Measurements from ENCODE around the gene SYT7.

SYT7 gene

DNA sequence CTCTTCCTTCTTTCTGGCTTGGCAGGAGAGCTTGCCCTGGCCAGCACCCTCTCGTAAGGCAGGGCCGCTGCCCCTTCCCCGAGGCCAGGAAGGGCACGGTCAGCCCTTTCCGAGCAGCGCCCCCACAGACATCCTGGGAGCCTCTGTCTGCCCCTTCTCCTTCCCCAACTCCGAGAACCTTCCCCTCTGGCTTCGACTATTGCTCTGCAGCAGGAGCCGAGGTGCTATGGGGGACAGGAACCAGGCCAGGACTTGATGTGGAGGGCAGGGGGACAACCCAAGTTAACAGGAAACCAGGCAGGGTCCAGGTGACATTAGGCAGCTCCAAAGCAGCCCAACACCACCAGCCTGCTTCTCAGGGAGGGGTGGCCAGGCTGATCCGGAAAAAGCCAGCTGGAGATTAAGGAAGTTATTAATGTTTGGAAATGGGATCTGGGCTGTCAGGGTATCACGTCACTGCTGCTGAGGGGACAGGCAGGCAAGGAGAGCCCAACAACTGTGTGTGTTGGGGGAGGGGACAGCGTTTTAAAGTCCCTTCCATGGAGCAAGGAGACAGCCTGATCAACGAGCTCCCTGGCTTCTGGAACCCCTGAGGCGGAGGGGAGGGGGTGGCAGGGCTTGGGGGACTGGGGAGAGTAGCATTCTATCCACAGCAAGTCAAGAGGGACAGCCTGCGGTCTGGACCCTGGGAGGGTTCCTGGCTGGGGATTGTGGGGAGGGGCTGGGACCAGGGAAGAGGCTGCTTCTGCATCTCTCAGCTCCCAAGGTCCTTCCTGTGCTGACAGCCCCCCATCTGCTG is 27.3 kb downstream of the SYT7 start:
- peaks cover 9% of the 10 kb centered on the region for H3K4me1 ChIP-seq (ENCODE audit: control insufficient read depth, insufficient read depth, low read length, poor library complexity, severe bottlenecking)
- H3K27ac ChIP-seq (ENCODE audit: low read depth, low read length, severe bottlenecking), result no peak overlapping the region
- H3K9me3 ChIP-seq (ENCODE audit: control insufficient read depth, low read length), result no peaks in the 10 kb centered on the region
- WGBS, 2 experiments (ENCODE audit: insufficient coverage in 2 of 2), result 61 to 84% methylated on average over 8 to 12 of the region's 15 CpGs
- H3K36me3 ChIP-seq (ENCODE audit: control insufficient read depth, insufficient read depth, low read length), result no peaks in the 10 kb centered on the region
- no peak overlapping the region for H3K4me3 ChIP-seq (ENCODE audit: extremely low read depth, insufficient read depth, low read length, poor library complexity, severe bottlenecking)

DNA sequence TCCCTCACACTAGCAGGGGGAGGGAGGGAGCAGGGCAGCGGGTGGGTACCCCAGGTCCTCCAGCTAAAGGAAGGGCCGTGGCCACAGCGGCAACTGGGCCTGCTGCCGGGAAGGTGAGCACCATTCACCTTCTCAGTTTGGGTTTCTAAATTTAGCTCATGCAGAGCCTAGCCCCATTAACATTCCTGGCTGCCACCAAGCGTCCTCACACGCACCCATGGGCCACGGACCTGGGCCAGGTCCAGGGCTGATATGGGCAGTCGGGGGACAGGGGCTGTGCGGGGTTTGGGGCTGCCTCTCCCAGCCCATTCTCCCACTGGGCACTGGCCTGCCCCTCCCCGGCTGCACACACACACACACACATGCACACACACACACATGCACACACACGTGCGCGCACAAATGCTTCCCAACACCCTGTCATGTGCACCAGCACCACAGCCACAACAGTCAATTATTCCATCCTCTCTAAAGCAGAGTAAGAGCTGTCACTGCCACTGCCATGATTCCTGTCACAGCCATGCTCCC is 28.7 kb downstream of the SYT7 start:
- no peaks in the 10 kb centered on the region for H3K9me3 ChIP-seq (ENCODE audit: control insufficient read depth, low read length)
- H3K27ac ChIP-seq (ENCODE audit: low read depth, low read length, severe bottlenecking), result no peak overlapping the region
- H3K4me1 ChIP-seq (ENCODE audit: control insufficient read depth, insufficient read depth, low read length, poor library complexity, severe bottlenecking), result peaks cover 9% of the 10 kb centered on the region
- H3K36me3 ChIP-seq (ENCODE audit: control insufficient read depth, insufficient read depth, low read length), result no peaks in the 10 kb centered on the region
- H3K4me3 ChIP-seq (ENCODE audit: extremely low read depth, insufficient read depth, low read length, poor library complexity, severe bottlenecking), result no peak overlapping the region
- 89 to 91% methylated on average over 10 to 13 of the region's 13 CpGs for WGBS, 2 experiments (ENCODE audit: insufficient coverage in 2 of 2)

- Histone ChIP-seq H3K4me1 (ENCODE audit: control insufficient read depth, insufficient read depth, low read length, poor library complexity, severe bottlenecking) (peaks cover 9% of the 10 kb centered on the region), H3K4me3 (ENCODE audit: extremely low read depth, insufficient read depth, low read length, poor library complexity, severe bottlenecking) (no peak overlapping the region), H3K9me3 (ENCODE audit: control insufficient read depth, low read length) (no peaks in the 10 kb centered on the region), H3K27ac (ENCODE audit: low read depth, low read length, severe bottlenecking) (no peak overlapping the region), H3K36me3 (ENCODE audit: control insufficient read depth, insufficient read depth, low read length) (no peaks in the 10 kb centered on the region)
- 87% methylated on average over 11 to 12 of the region's 12 CpGs for WGBS, 2 experiments (ENCODE audit: insufficient coverage in 2 of 2)
Observed at GRCh38 chr11:61551634-61552033, 29.2 kb downstream of the SYT7 start.

- H3K4me3 ChIP-seq (ENCODE audit: extremely low read depth, insufficient read depth, low read length, poor library complexity, severe bottlenecking), result no peak overlapping the region
- H3K36me3 ChIP-seq (ENCODE audit: control insufficient read depth, insufficient read depth, low read length), result no peaks in the 10 kb centered on the region
- H3K27ac ChIP-seq (ENCODE audit: low read depth, low read length, severe bottlenecking), result no peak overlapping the region
- WGBS, 2 experiments (ENCODE audit: insufficient coverage in 2 of 2), result 93 to 95% methylated on average over 16 to 17 of the region's 18 CpGs
- H3K4me1 ChIP-seq (ENCODE audit: control insufficient read depth, insufficient read depth, low read length, poor library complexity, severe bottlenecking), result peaks cover 9% of the 10 kb centered on the region
- H3K9me3 ChIP-seq (ENCODE audit: control insufficient read depth, low read length), result no peaks in the 10 kb centered on the region
Observed at GRCh38 chr11:61550665-61551227, 30.1 kb downstream of the SYT7 start.

DNA sequence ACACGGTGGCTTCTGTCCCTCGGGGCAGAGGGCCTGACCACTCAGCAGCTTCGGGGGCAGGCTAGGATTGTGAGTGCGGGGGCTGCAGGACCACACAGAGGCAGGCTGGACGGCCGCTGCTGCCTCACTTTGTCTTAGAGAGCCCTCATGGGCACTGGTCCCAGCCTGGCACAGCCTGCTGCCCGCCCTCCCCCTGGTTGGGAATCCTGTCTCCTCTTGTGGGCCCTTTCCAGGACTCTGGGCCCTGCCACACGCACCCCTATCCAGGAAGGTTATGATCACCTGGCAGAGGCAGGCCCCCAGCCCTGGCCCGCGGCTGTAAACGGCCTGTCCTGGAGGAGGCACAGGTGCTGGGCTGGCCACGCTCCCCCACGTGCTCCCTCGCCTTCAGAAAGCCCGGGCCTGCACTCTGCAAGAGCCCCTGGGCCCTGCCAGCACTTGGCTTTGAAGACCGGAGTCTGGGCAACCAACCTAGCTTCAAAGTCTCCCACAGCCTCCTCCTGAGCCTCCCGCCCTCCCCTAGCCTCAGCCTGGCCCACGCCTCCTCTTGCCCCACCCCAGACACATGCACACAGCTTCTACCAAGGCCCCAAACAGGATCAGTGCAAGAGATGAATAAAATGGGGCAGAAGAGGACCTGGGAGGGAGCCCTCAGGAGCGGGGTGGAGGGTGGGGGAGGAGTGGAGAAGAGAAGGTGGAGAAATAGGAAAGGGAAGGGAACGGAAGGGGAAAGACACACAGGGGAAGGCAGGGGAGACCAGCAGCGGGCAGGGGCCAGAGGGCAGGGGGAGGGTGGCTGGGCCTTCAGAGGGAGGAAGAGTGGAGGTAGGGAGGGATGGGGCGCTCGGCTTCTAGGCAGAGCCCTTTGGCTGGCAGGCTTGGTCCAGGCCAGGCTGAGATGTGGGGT is 31.0 kb downstream of the SYT7 start:
- peaks cover 3% of the 10 kb centered on the region for H3K4me1 ChIP-seq (ENCODE audit: control insufficient read depth, insufficient read depth, low read length, poor library complexity, severe bottlenecking)
- H3K9me3 ChIP-seq (ENCODE audit: control insufficient read depth, low read length), result no peaks in the 10 kb centered on the region
- H3K27ac ChIP-seq (ENCODE audit: low read depth, low read length, severe bottlenecking), result no peak overlapping the region
- H3K4me3 ChIP-seq (ENCODE audit: extremely low read depth, insufficient read depth, low read length, poor library complexity, severe bottlenecking), result no peak overlapping the region
- no peaks in the 10 kb centered on the region for H3K36me3 ChIP-seq (ENCODE audit: control insufficient read depth, insufficient read depth, low read length)
- WGBS, 2 experiments (ENCODE audit: insufficient coverage in 2 of 2), result 83 to 86% methylated on average over 20 to 21 of the region's 23 CpGs

GRCh38 chr11:61549177-61549576 is 31.7 kb downstream of the SYT7 start:
- 84 to 90% methylated on average over 8 of the region's 8 CpGs for WGBS, 2 experiments (ENCODE audit: insufficient coverage in 2 of 2)
- H3K36me3 ChIP-seq (ENCODE audit: control insufficient read depth, insufficient read depth, low read length), result no peaks in the 10 kb centered on the region
- no peaks in the 10 kb centered on the region for H3K9me3 ChIP-seq (ENCODE audit: control insufficient read depth, low read length)
- peaks cover under 1% of the 10 kb centered on the region for H3K4me1 ChIP-seq (ENCODE audit: control insufficient read depth, insufficient read depth, low read length, poor library complexity, severe bottlenecking)
- H3K27ac ChIP-seq (ENCODE audit: low read depth, low read length, severe bottlenecking), result no peak overlapping the region
- no peak overlapping the region for H3K4me3 ChIP-seq (ENCODE audit: extremely low read depth, insufficient read depth, low read length, poor library complexity, severe bottlenecking)

- no peaks in the 10 kb centered on the region for H3K9me3 ChIP-seq (ENCODE audit: control insufficient read depth, low read length)
- H3K4me3 ChIP-seq (ENCODE audit: extremely low read depth, insufficient read depth, low read length, poor library complexity, severe bottlenecking), result no peak overlapping the region
- 85 to 86% methylated on average over 19 of the region's 19 CpGs for WGBS, 2 experiments (ENCODE audit: insufficient coverage in 2 of 2)
- no peak overlapping the region for H3K27ac ChIP-seq (ENCODE audit: low read depth, low read length, severe bottlenecking)
- H3K36me3 ChIP-seq (ENCODE audit: control insufficient read depth, insufficient read depth, low read length), result no peaks in the 10 kb centered on the region
- H3K4me1 ChIP-seq (ENCODE audit: control insufficient read depth, insufficient read depth, low read length, poor library complexity, severe bottlenecking), result peaks cover 7% of the 10 kb centered on the region
Observed at GRCh38 chr11:61547246-61547645, 33.6 kb downstream of the SYT7 start.

GRCh38 chr11:61546663-61547062 is 34.2 kb downstream of the SYT7 start:
- H3K4me1 ChIP-seq (ENCODE audit: control insufficient read depth, insufficient read depth, low read length, poor library complexity, severe bottlenecking), result peaks cover 12% of the 10 kb centered on the region
- H3K9me3 ChIP-seq (ENCODE audit: control insufficient read depth, low read length), result no peaks in the 10 kb centered on the region
- no peaks in the 10 kb centered on the region for H3K36me3 ChIP-seq (ENCODE audit: control insufficient read depth, insufficient read depth, low read length)
- no peak overlapping the region for H3K4me3 ChIP-seq (ENCODE audit: extremely low read depth, insufficient read depth, low read length, poor library complexity, severe bottlenecking)
- WGBS, 2 experiments (ENCODE audit: insufficient coverage in 2 of 2), result 72 to 94% methylated on average over 2 to 7 of the region's 20 CpGs
- H3K27ac ChIP-seq (ENCODE audit: low read depth, low read length, severe bottlenecking), result no peak overlapping the region

- Histone ChIP-seq H3K27ac (ENCODE audit: low read depth, low read length, severe bottlenecking) (no peak overlapping the region), H3K4me3 (ENCODE audit: extremely low read depth, insufficient read depth, low read length, poor library complexity, severe bottlenecking) (no peak overlapping the region), H3K9me3 (ENCODE audit: control insufficient read depth, low read length) (no peaks in the 10 kb centered on the region), H3K36me3 (ENCODE audit: control insufficient read depth, insufficient read depth, low read length) (no peaks in the 10 kb centered on the region), H3K4me1 (ENCODE audit: control insufficient read depth, insufficient read depth, low read length, poor library complexity, severe bottlenecking) (peaks cover 16% of the 10 kb centered on the region)
- 92 to 93% methylated on average over 19 to 32 of the region's 32 CpGs for WGBS, 2 experiments (ENCODE audit: insufficient coverage in 2 of 2)
Observed at GRCh38 chr11:61545921-61546320, 35.0 kb downstream of the SYT7 start.

- Histone ChIP-seq H3K36me3 (ENCODE audit: control insufficient read depth, insufficient read depth, low read length) (no peaks in the 10 kb centered on the region), H3K27ac (ENCODE audit: low read depth, low read length, severe bottlenecking) (no peak overlapping the region), H3K4me1 (ENCODE audit: control insufficient read depth, insufficient read depth, low read length, poor library complexity, severe bottlenecking) (peaks cover 22% of the 10 kb centered on the region), H3K4me3 (ENCODE audit: extremely low read depth, insufficient read depth, low read length, poor library complexity, severe bottlenecking) (no peak overlapping the region), H3K9me3 (ENCODE audit: control insufficient read depth, low read length) (no peaks in the 10 kb centered on the region)
- WGBS, 2 experiments (ENCODE audit: insufficient coverage in 2 of 2), result 81 to 92% methylated on average over 5 to 7 of the region's 7 CpGs
Observed at GRCh38 chr11:61545341-61545740, 35.5 kb downstream of the SYT7 start.
